ENCODE measurements around the gene CHL1.

CHL1 gene

GRCh38 chr3:284322-284721, 87.8 kb downstream of the CHL1 start:
- no peak for DNase-seq (ENCODE audit: low read depth)

GRCh38 chr3:288417-288816, 91.9 kb downstream of the CHL1 start:
- no peak for DNase-seq (ENCODE audit: low read depth)

GRCh38 chr3:291028-291427, 94.5 kb downstream of the CHL1 start:
- no peak for DNase-seq (ENCODE audit: low read depth)

GRCh38 chr3:291646-292436, 95.3 kb downstream of the CHL1 start:
- no peak for DNase-seq (ENCODE audit: low read depth)

- DNase-seq (ENCODE audit: low read depth): no peak
Measured at GRCh38 chr3:294096-294495, 97.5 kb downstream of the CHL1 start.

GRCh38 chr3:294581-294980, 98.0 kb downstream of the CHL1 start:
- DNase-seq (ENCODE audit: low read depth): no peak

- DNase-seq (ENCODE audit: low read depth): no peak
Measured at GRCh38 chr3:295166-295565, 98.6 kb downstream of the CHL1 start.

- no peak for DNase-seq (ENCODE audit: low read depth)
Measured at GRCh38 chr3:297585-297984, 101.0 kb downstream of the CHL1 start.

- DNase-seq (ENCODE audit: low read depth): no peak
Measured at GRCh38 chr3:299590-300301, 103.2 kb downstream of the CHL1 start.

GRCh38 chr3:307182-307581, 110.6 kb downstream of the CHL1 start:
- no peak for DNase-seq (ENCODE audit: low read depth)

GRCh38 chr3:308597-309321, 112.2 kb downstream of the CHL1 start:
- DNase-seq (ENCODE audit: low read depth): no peak

GRCh38 chr3:312160-312733, 115.7 kb downstream of the CHL1 start:
- DNase-seq (ENCODE audit: low read depth): no peak

- no peak for DNase-seq (ENCODE audit: low read depth)
Measured at GRCh38 chr3:312911-313310, 116.3 kb downstream of the CHL1 start.

- DNase-seq (ENCODE audit: low read depth): no peak
Measured at GRCh38 chr3:317012-317411, 120.4 kb downstream of the CHL1 start.

GRCh38 chr3:318903-319302, 122.3 kb downstream of the CHL1 start:
- no peak for DNase-seq (ENCODE audit: low read depth)

- DNase-seq (ENCODE audit: low read depth): no peak
Measured at GRCh38 chr3:324423-324822, 127.9 kb downstream of the CHL1 start.

GRCh38 chr3:325495-325894, 128.9 kb downstream of the CHL1 start:
- no peak for DNase-seq (ENCODE audit: low read depth)

GRCh38 chr3:330494-331115, 134.0 kb downstream of the CHL1 start:
- DNase-seq (ENCODE audit: low read depth): no peak

- no peak for DNase-seq (ENCODE audit: low read depth)
Measured at GRCh38 chr3:331881-332280, 135.3 kb downstream of the CHL1 start.

GRCh38 chr3:332701-333100, 136.1 kb downstream of the CHL1 start:
- DNase-seq (ENCODE audit: low read depth): no peak

GRCh38 chr3:335240-335639, 138.7 kb downstream of the CHL1 start:
- DNase-seq (ENCODE audit: low read depth): no peak

GRCh38 chr3:339351-339750, 142.8 kb downstream of the CHL1 start:
- no peak for DNase-seq (ENCODE audit: low read depth)
